Measurements from ENCODE around the gene C6orf132. TPM values are rescaled to one million over a fixed set of nuclear protein-coding genes. Genes with fewer than 3 reads are reported as not detected.

The C6orf132 gene
- total and polyA plus RNA-seq, 2 of the 8 experiments (the other 6 are each of a cell fraction or from before 2014, with no cell fraction given) = 31.5 to 64.0 TPM

DNA sequence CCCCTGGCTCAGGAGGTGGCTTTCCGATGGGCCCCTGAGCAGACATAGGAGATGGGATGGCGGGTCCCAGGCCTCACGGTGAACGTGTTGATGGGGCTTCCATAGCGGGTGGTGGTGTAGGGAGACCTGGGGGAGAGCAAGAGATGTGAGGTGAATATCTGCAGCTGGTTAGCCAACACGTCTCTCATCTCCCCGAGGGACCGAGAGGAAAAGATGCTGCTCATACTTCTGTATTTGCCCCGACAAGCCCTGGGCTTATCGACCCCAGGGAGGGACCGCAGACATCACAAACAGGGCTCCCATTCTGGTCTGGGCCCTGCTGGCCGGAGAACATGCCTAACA lies 38.7 kb downstream of the C6orf132 start:
- no peak overlapping the region for H2BK120ac ChIP-seq (replicated peaks; ENCODE audit: low read depth, low read length)
- no peak overlapping the region for H3K27ac ChIP-seq (ENCODE audit: low read depth, low read length)
- H4K91ac ChIP-seq (replicated peaks; ENCODE audit: insufficient read length, low read length) = no peak overlapping the region
- H2AFZ ChIP-seq (ENCODE audit: low read length) = no peak overlapping the region
- no peaks in the 10 kb centered on the region; a peak in 1 of 4 replicates for H3K79me2 ChIP-seq (ENCODE audit: control insufficient read depth in 1 of 2, insufficient read depth in 2 of 2, low read length in 2 of 2)
- no peak overlapping the region for H2BK5ac ChIP-seq (ENCODE audit: low read depth, low read length)
- H3K23ac ChIP-seq (ENCODE audit: insufficient read length) = no peak overlapping the region
- no peak overlapping the region for H4K5ac ChIP-seq (ENCODE audit: insufficient read length, low read depth, low read length)
- no peak overlapping the region for H2AK5ac ChIP-seq (ENCODE audit: low read depth, low read length)
- no peak for DNase-seq (ENCODE audit: low read depth in 1 of 2, low spot score in 2 of 2)
- H3K56ac ChIP-seq (replicated peaks; ENCODE audit: insufficient read length, low read depth, low read length) = no peak overlapping the region
- POLR2A ChIA-PET (ENCODE audit: partially characterized antibody) = interaction anchor here (0.9 to 6.6 kb wide), 10 partner anchors 9 to 60 kb away, joined by 3 to 50 read pairs (median 8); partner anchors contain the start of gene C6orf132
- peak overlapping the region; percentile 84; the same call in 1 of the 2 replicates for H4K8ac ChIP-seq (ENCODE audit: extremely low read depth, insufficient read depth, low read length)
- H3K4me2 ChIP-seq (ENCODE audit: insufficient read depth in 1 of 2, low read depth in 2 of 2, low read length in 2 of 2) = peak overlapping the region; percentile 8 to 66; a peak in 2 of 4 replicates
- no peak overlapping the region for H3K18ac ChIP-seq (ENCODE audit: extremely low read depth, low read length)
- peak overlapping the region in 1 of 4 experiments; percentile 57; a peak in 2 of 8 replicates for H3K4me3 ChIP-seq (ENCODE audit: extremely low read depth in 1 of 4, insufficient read depth in 2 of 4, low read depth in 3 of 4, low read length in 4 of 4)
- H3K4ac ChIP-seq (replicated peaks; ENCODE audit: insufficient read length, low read depth, low read length) = no peak overlapping the region
- FAIRE-seq = no peak
- no peaks in the 10 kb centered on the region for H3K79me1 ChIP-seq (ENCODE audit: low read depth, low read length)
- peaks cover 0 to 2% (median 0%) of the 10 kb centered on the region in 4 experiments; a peak in 3 of 7 replicates for H3K27me3 ChIP-seq (replicated peaks in 1 of 4; ENCODE audit: control insufficient read depth in 3 of 4, extremely low read depth in 1 of 4, insufficient read depth in 3 of 4, low read length in 3 of 4)
- H3K4me1 ChIP-seq (replicated peaks in 1 of 4; ENCODE audit: control insufficient read depth in 3 of 4, insufficient read depth in 4 of 4, low read length in 3 of 4) = peaks cover 2 to 10% (median 4%) of the 10 kb centered on the region in 4 experiments; a peak in 6 of 7 replicates
- 92% methylated on average over 12 of the region's 12 CpGs; no CpG with 5 or more reads in 1 of the 2 experiments for WGBS, 2 experiments (ENCODE audit: extremely low coverage in 1 of 2, insufficient coverage in 1 of 2, insufficient read length in 1 of 2, insufficient replicate concordance in 2 of 2, low coverage in 1 of 2, low lambda C conversion rate in 2 of 2, missing lambda C conversion rate in 1 of 2)
- H2BK12ac ChIP-seq (ENCODE audit: low read depth, low read length) = no peak overlapping the region
- no peak overlapping the region for H2BK20ac ChIP-seq (ENCODE audit: low read length)
- H4K20me1 ChIP-seq (replicated peaks in 1 of 2; ENCODE audit: control insufficient read depth in 1 of 2, insufficient read depth in 2 of 2, low read length in 2 of 2) = peaks cover 9 to 25% of the 10 kb centered on the region in 2 experiments
- TF ChIP-seq GTF2F1 (IDR thresholded peaks at IDR 0.05; ENCODE audit: borderline replicate concordance, low read depth, low read length) (no peak), CREB1 (IDR thresholded peaks at IDR 0.05) (0 out of 2 replicates have a peak, but pooled peaks have one; percentile 12)
- no peak overlapping the region for H2BK15ac ChIP-seq (ENCODE audit: low read length)
- no peaks in the 10 kb centered on the region for H3K9me3 ChIP-seq (ENCODE audit: insufficient read depth in 2 of 2, low read depth in 1 of 2, low read length in 1 of 2)
- no peak overlapping the region for H3K9ac ChIP-seq (replicated peaks in 1 of 4; ENCODE audit: extremely low read depth in 1 of 4, low read depth in 3 of 4, low read length in 3 of 4)
- no peak overlapping the region for H3K14ac ChIP-seq (ENCODE audit: insufficient read length)
- CTCF ChIA-PET (ENCODE audit: partially characterized antibody) = interaction anchor here (0.6 to 7.3 kb wide), 32 partner anchors 10 to 786 kb away, joined by 3 to 119 read pairs (median 8); partner anchors contain the start of genes C6orf132 and GUCA1B
- H3K23me2 ChIP-seq (ENCODE audit: low read depth, low read length) = no peaks in the 10 kb centered on the region; the same call in 1 of the 2 replicates
- peaks cover 5 to 25% (median 18%) of the 10 kb centered on the region in 4 experiments; a peak in 6 of 8 replicates for H3K36me3 ChIP-seq (ENCODE audit: control insufficient read depth in 2 of 4, insufficient read depth in 4 of 4, low read length in 3 of 4)

Measured in H1 (cell line).